Lung (tissue), 16 donors: Measurements from ENCODE around the gene IL6. TPM values are rescaled to one million over a fixed set of nuclear protein-coding genes. Genes with fewer than 3 reads are reported as not detected.
"Not testable (repeated sequence)": the region's sequence is repeated elsewhere in the genome, so short reads cannot be mapped to it uniquely, and the experiment has no call there.

ENCODE experiments used
- ATAC-seq: fragments of 200-7000 bp; cut with Tn5 transposase; one replicate; pipeline ENCODE4 v1.9.1; 2020; ENCODE audit warnings: moderate number of reproducible peaks; ENCODE audit not compliant: insufficient read depth, low FRiP score
- DNase-seq, 3 donors: peaks; one replicate each; pipeline ENCODE4 v3.0.0-alpha.2; 2013 to 2017
- H3K27ac ChIP-seq, 2 donors: one replicate each; pipeline ENCODE4 v1.5.1; 2013; ENCODE audit warnings: mild to moderate bottlenecking in 2 of 2, moderate library complexity in 2 of 2, control low read depth in 1 of 2, inconsistent platforms in 1 of 2, low read depth in 1 of 2, low read length in 1 of 2
- H3K27me3 ChIP-seq, 3 donors: one replicate each; pipeline ENCODE4 v1.5.1; 2013; ENCODE audit warnings: low read length in 2 of 3; ENCODE audit not compliant: control insufficient read depth in 3 of 3, insufficient read depth in 3 of 3
- H3K36me3 ChIP-seq, 4 donors: one replicate each; pipeline ENCODE4 v1.5.1; 2013; ENCODE audit warnings: low read length in 4 of 4, mild to moderate bottlenecking in 1 of 4, moderate library complexity in 1 of 4; ENCODE audit not compliant: control insufficient read depth in 4 of 4, insufficient read depth in 4 of 4
- H3K4me1 ChIP-seq, 5 donors: one replicate each; pipeline ENCODE4 v1.5.1; 2013; ENCODE audit warnings: low read length in 5 of 5, mild to moderate bottlenecking in 2 of 5, moderate library complexity in 1 of 5; ENCODE audit not compliant: control insufficient read depth in 5 of 5, insufficient read depth in 5 of 5
- H3K4me3 ChIP-seq: one replicate; pipeline ENCODE4 v1.5.1; 2013; ENCODE audit warnings: mild to moderate bottlenecking, control low read depth, moderate library complexity
- H3K9ac ChIP-seq, 2 donors: one replicate each; pipeline ENCODE4 v1.5.1; 2013; ENCODE audit warnings: low read length in 2 of 2, control low read depth in 1 of 2; ENCODE audit not compliant: insufficient read depth in 1 of 2
- H3K9me3 ChIP-seq, 4 donors: one replicate each; pipeline ENCODE4 v1.5.1; 2013; ENCODE audit warnings: low read length in 3 of 4, mild to moderate bottlenecking in 1 of 4, moderate library complexity in 1 of 4; ENCODE audit not compliant: control insufficient read depth in 4 of 4, insufficient read depth in 3 of 4
- CTCF ChIP-seq: IDR thresholded peaks from 2 replicates; pipeline ENCODE4 v1.5.1; 2012; ENCODE audit warnings: mild to moderate bottlenecking; ENCODE audit errors: control extremely low read depth, extremely low read depth
- WGBS, 2 donors: extraction: QIAGEN DNeasy Blood & Tissue Kit; methylation state at CpG; one replicate each; pipeline ENCODE4 v1.1.7; 2013; 5-methylcytosine and 5-hydroxymethylcytosine counted together
- long read RNA-seq, 5 donors: transcript quantifications; one replicate each; lab custom pipeline, GENCODE V29; 2026
- polyA plus RNA-seq, 2 donors: library from polyadenylated mRNA; stranded (reverse); fragments of 200-250 nt; gene quantifications; one replicate each; pipeline ENCODE4 v1.2.1, GENCODE V29; 2013
- total RNA-seq, 2 donors: library from RNA; depleted of rRNA in 1 of 2; stranded (reverse); fragments of >200 nt in 1 of 2; gene quantifications; one replicate each; pipeline ENCODE4 v1.2.1, GENCODE V29; 2014 to 2021
- donor health status: control.
- donor health status: control.
- donor health status: Bipolar disorder and iron deficiency.
- donor health status: healthy.
- donor health status: DM: yes; HTN: yes; CAD: no.

Gene IL6
- total RNA-seq (1 to 10 TPM; 2.7 to 5.5 TPM), polyA plus RNA-seq (100 to 1,000 TPM in 1 of 2 donors, 10 to 100 TPM in 1; 19.3 to 155 TPM)
- long read RNA-seq, donor 1: 0 reads
- long read RNA-seq, donor 2: 0 reads
- long read RNA-seq, donor 3: 0 reads
- long read RNA-seq, donor 4, partial matches to known transcripts: 0 of 1 reads
- long read RNA-seq, donor 4, other reads (novel, unspliced or antisense): 0 of 1 reads
- long read RNA-seq, donor 5: 0 reads

GRCh38 chr7:22726907-22727713 is at the start of gene IL6:
Gene IL6 (plus strand): TSS chr7:22727200. CDS start chr7:22727263, 63 bp downstream.
- no peak for TF ChIP-seq CTCF
- DNase-seq (peak; percentile 94 to 96 (median 95)), ATAC-seq (peak; percentile 66)
- H3K27ac ChIP-seq: peak within 1 kb of the TSS; percentile 67 to 90
- 12 to 17% methylated on average over 27 to 28 of the region's 28 CpGs for WGBS, 2 donors
- peaks cover 3 to 54% (median 21%) of the 10 kb centered on the region in 5 donors for H3K4me1 ChIP-seq
- H3K4me3 ChIP-seq: peak within 1 kb of the TSS; percentile 32
- no peaks in the 10 kb centered on the region for H3K36me3 ChIP-seq
- H3K9me3 ChIP-seq: no peaks in the 10 kb centered on the region
- H3K27me3 ChIP-seq: no peaks in the 10 kb centered on the region
- peak within 1 kb of the TSS; percentile 13 to 43 for H3K9ac ChIP-seq

GRCh38 chr7:22677263-22677662 is 49.7 kb upstream of the IL6 start:
- H3K9me3 ChIP-seq, H3K27me3 ChIP-seq, H3K4me1 ChIP-seq, H3K4me3 ChIP-seq, H3K36me3 ChIP-seq, H3K9ac ChIP-seq, DNase-seq, ATAC-seq, H3K27ac ChIP-seq: not testable (repeated sequence)
- 86% methylated on average over 5 of the region's 5 CpGs for WGBS, 2 donors

GRCh38 chr7:22677680-22678079 is 49.3 kb upstream of the IL6 start:
- DNase-seq (no peak), ATAC-seq (no peak)
- peaks cover 0 to 3% (median 0%) of the 10 kb centered on the region in 5 donors for H3K4me1 ChIP-seq
- TF ChIP-seq CTCF: no peak
- H3K36me3 ChIP-seq: no peaks in the 10 kb centered on the region
- no peak overlapping the region for H3K4me3 ChIP-seq
- no peak overlapping the region for H3K9ac ChIP-seq
- WGBS, 2 donors: 48 to 50% methylated on average over 6 of the region's 6 CpGs
- H3K9me3 ChIP-seq: no peaks in the 10 kb centered on the region
- H3K27ac ChIP-seq: no peak overlapping the region
- no peaks in the 10 kb centered on the region for H3K27me3 ChIP-seq

- H3K9ac ChIP-seq: no peak overlapping the region
- ATAC-seq (no peak), DNase-seq (no peak)
- peaks cover 0 to 2% (median 0%) of the 10 kb centered on the region in 5 donors for H3K4me1 ChIP-seq
- H3K27ac ChIP-seq: no peak overlapping the region
- TF ChIP-seq CTCF: no peak
- no peaks in the 10 kb centered on the region for H3K9me3 ChIP-seq
- WGBS, 2 donors: 76 to 81% methylated on average over 5 of the region's 5 CpGs
- H3K4me3 ChIP-seq: no peak overlapping the region
- H3K36me3 ChIP-seq: no peaks in the 10 kb centered on the region
- H3K27me3 ChIP-seq: no peaks in the 10 kb centered on the region
Measured at GRCh38 chr7:22680482-22680911, 46.5 kb upstream of the IL6 start.
